ENCODE results near the gene DDX39B.
"Not testable (repeated sequence)": the region's sequence is repeated elsewhere in the genome, so short reads cannot be mapped to it uniquely, and the experiment has no call there.

DDX39B gene

GRCh38 chr6:31510007-31510406 is 31.8 kb downstream of the DDX39B start:
- TF ChIP-seq EZH2 (IDR thresholded peaks at IDR 0.05; ENCODE audit: borderline replicate concordance, low read length) (no peak), CTCF (IDR thresholded peaks at IDR 0.05; ENCODE audit: low read length) (no peak)
- Histone ChIP-seq H3K27ac (ENCODE audit: low read depth, low read length, poor library complexity, severe bottlenecking) (no peak overlapping the region), H3F3A (ENCODE audit: insufficient read depth, low read length) (no peaks in the 10 kb centered on the region), H4K20me1 (ENCODE audit: insufficient read depth, low read length) (no peaks in the 10 kb centered on the region), H3K4me3 (ENCODE audit: low read depth, low read length, poor library complexity, severe bottlenecking) (no peak overlapping the region), H3K27me3 (ENCODE audit: insufficient read depth, low read length) (no peaks in the 10 kb centered on the region), H3K36me3 (ENCODE audit: insufficient read depth, low read length) (peaks cover 57% of the 10 kb centered on the region), H2AFZ (ENCODE audit: low read length) (no peak overlapping the region), H3K79me2 (ENCODE audit: insufficient read depth, low read length) (no peaks in the 10 kb centered on the region), H3K4me1 (ENCODE audit: insufficient read depth, low read length, severe bottlenecking) (no peaks in the 10 kb centered on the region), H3K9me3 (ENCODE audit: low read length) (no peaks in the 10 kb centered on the region), H3K9ac (ENCODE audit: low read length) (no peak overlapping the region), H3K9me2 (ENCODE audit: low read depth, low read length) (no peaks in the 10 kb centered on the region), H3K4me2 (ENCODE audit: low read length) (no peak overlapping the region)

- not testable (repeated sequence) for H3K79me2 ChIP-seq (ENCODE audit: insufficient read depth, low read length); H3F3A ChIP-seq (ENCODE audit: insufficient read depth, low read length); H3K9me2 ChIP-seq (ENCODE audit: low read depth, low read length); H4K20me1 ChIP-seq (ENCODE audit: insufficient read depth, low read length); H3K9ac ChIP-seq (ENCODE audit: low read length); H3K4me1 ChIP-seq (ENCODE audit: insufficient read depth, low read length, severe bottlenecking); H2AFZ ChIP-seq (ENCODE audit: low read length); H3K4me3 ChIP-seq (ENCODE audit: low read depth, low read length, poor library complexity, severe bottlenecking); H3K27me3 ChIP-seq (ENCODE audit: insufficient read depth, low read length); H3K9me3 ChIP-seq (ENCODE audit: low read length); H3K4me2 ChIP-seq (ENCODE audit: low read length); H3K27ac ChIP-seq (ENCODE audit: low read depth, low read length, poor library complexity, severe bottlenecking)
- peaks cover 57% of the 10 kb centered on the region for H3K36me3 ChIP-seq (ENCODE audit: insufficient read depth, low read length)
These were observed 32.8 kb downstream of the DDX39B start for GRCh38 chr6:31509036-31509435.

GRCh38 chr6:31502586-31502985 is 39.2 kb downstream of the DDX39B start:
- Histone ChIP-seq H3K36me3 (ENCODE audit: insufficient read depth, low read length) (peaks cover 36% of the 10 kb centered on the region), H3K9me2 (ENCODE audit: low read depth, low read length) (no peaks in the 10 kb centered on the region), H3K4me1 (ENCODE audit: insufficient read depth, low read length, severe bottlenecking) (peaks cover 8% of the 10 kb centered on the region), H3K27me3 (ENCODE audit: insufficient read depth, low read length) (no peaks in the 10 kb centered on the region), H3K27ac (ENCODE audit: low read depth, low read length, poor library complexity, severe bottlenecking) (no peak overlapping the region), H4K20me1 (ENCODE audit: insufficient read depth, low read length) (no peaks in the 10 kb centered on the region), H3F3A (ENCODE audit: insufficient read depth, low read length) (no peaks in the 10 kb centered on the region), H3K9me3 (ENCODE audit: low read length) (0 out of 2 replicates have a peak, but pooled peaks cover 3% of the 10 kb centered on the region), H3K79me2 (ENCODE audit: insufficient read depth, low read length) (peaks cover 58% of the 10 kb centered on the region), H3K9ac (ENCODE audit: low read length) (no peak overlapping the region), H3K4me3 (ENCODE audit: low read depth, low read length, poor library complexity, severe bottlenecking) (no peak overlapping the region), H3K4me2 (ENCODE audit: low read length) (no peak overlapping the region), H2AFZ (ENCODE audit: low read length) (no peak overlapping the region)
- TF ChIP-seq EZH2 (IDR thresholded peaks at IDR 0.05; ENCODE audit: borderline replicate concordance, low read length), result no peak
- TF ChIP-seq CTCF (IDR thresholded peaks at IDR 0.05; ENCODE audit: low read length), result no peak

GRCh38 chr6:31499648-31500047 is 42.2 kb downstream of the DDX39B start:
- not testable (repeated sequence) for H3K27ac ChIP-seq (ENCODE audit: low read depth, low read length, poor library complexity, severe bottlenecking); H3K9me3 ChIP-seq (ENCODE audit: low read length); H3F3A ChIP-seq (ENCODE audit: insufficient read depth, low read length); H3K4me3 ChIP-seq (ENCODE audit: low read depth, low read length, poor library complexity, severe bottlenecking); H3K9me2 ChIP-seq (ENCODE audit: low read depth, low read length); H4K20me1 ChIP-seq (ENCODE audit: insufficient read depth, low read length); H3K9ac ChIP-seq (ENCODE audit: low read length); H3K27me3 ChIP-seq (ENCODE audit: insufficient read depth, low read length); H3K4me2 ChIP-seq (ENCODE audit: low read length); H2AFZ ChIP-seq (ENCODE audit: low read length)
- H3K79me2 ChIP-seq (ENCODE audit: insufficient read depth, low read length), result peaks cover 68% of the 10 kb centered on the region
- peaks cover 24% of the 10 kb centered on the region for H3K4me1 ChIP-seq (ENCODE audit: insufficient read depth, low read length, severe bottlenecking)
- peaks cover 13% of the 10 kb centered on the region for H3K36me3 ChIP-seq (ENCODE audit: insufficient read depth, low read length)
